ENCODE data around the gene NMBR.
"Not testable (repeated sequence)": the region's sequence is repeated elsewhere in the genome, so short reads cannot be mapped to it uniquely, and the experiment has no call there.

Gene NMBR

DNA sequence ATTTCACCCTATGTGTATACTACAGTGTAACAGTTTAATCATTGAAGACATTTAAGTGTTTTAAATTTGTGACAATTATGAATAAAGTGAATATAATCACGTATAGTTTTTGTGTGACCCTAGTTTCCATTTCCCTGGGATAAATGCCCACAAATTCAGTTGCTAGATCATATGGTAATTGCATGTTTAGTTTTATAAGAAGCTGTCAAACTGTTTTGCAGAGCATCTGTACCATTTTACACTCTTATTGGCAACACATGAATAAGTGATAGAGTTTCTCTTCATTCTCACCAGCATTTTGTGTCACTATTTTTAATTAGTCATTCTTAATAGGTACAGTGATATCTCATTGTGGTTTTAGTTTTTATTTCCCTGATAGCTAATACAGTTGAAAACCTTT, 7.4 kb upstream of the NMBR start:
- DNase-seq: no peak

DNA sequence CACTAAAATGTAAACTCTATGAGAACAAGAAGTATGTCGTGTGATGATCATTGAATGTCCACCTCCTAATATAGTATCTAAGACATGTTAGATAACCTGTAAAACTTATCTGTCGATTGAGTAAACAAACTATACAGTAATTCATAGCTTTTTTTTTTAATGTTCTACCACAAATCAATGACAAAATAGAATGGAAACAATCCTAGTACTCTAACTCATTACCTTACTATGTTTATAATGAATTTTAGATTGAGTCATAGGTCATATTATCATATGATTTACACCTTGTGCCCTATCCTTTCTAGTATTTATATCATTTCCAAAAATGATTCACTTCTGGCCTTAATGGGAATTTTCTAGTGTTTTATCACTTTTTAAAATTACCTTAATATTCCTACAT, 6.3 kb upstream of the NMBR start:
- no peak for DNase-seq

GRCh38 chr6:142152746-142153145, 5.8 kb upstream of the NMBR start:
- no peak for DNase-seq

GRCh38 chr6:142141531-142141930, 5.4 kb downstream of the NMBR start:
- DNase-seq: not testable (repeated sequence)

DNA sequence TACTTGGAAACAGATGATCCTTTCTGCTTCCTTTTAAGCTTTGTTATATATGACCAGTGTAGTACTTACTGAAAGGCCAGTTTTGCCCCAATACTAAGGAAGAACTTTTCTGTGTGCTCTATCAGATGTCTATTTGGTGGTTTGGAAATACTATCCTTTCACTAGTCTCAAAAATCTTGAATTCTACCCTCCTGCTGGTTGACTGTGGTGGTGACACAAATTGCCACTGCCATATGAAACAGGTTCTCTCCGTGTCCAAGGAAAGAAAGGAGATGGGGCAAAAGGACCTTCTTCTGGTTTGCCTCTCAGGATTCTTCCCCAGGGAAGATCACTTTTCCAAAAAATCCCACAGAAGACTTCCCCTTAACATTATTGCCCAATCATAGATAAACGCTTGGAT, 8.0 kb downstream of the NMBR start:
- no peak for DNase-seq

- no peak for DNase-seq
These were observed 14.3 kb downstream of the NMBR start, which contains the start of gene GJE1 for GRCh38 chr6:142132625-142133024. Gene GJE1, plus strand, starts transcription at chr6:142132925. Its CDS starts 234 bp downstream, at chr6:142133159.

DNA sequence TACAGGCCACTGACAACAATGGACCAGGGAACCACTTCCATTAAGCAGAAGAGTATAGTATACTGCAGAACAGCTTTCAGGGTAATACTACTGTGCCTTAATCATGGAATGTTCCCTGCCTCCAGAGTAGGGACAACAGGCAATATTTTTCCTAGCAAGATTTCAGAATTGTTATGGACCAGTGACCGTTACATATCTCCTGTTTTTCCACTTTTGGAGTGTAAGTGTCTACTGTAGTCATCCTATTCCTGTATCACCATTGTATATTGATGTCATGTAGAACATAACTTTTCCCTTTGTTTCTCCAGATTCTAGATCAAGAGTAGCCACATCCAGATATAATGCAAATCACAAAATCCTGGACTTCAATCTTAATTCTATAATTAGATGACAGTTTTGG, 16.1 kb downstream of the NMBR start:
- no peak for DNase-seq

GRCh38 chr6:142121342-142121741, 25.6 kb downstream of the NMBR start:
- no peak for DNase-seq

DNA sequence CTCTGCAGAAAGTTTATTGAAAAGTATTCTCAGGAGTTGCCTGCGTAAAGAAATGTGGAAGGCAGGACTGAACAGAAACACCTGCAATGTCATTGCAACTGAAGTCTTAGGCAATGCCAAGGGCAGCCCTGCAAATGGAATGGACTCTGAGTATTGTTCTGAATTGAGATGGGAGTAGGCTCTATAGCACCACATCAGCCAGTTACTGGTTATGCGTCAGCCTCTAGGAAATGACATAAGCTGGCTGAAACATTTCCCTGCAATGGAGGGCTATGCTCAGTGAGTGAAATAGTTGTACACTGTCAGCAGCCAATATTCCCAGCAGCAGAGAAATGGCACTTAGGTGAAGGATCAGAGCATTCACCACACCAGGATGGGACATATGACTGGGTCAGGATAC, 28.0 kb downstream of the NMBR start:
- DNase-seq: no peak

DNA sequence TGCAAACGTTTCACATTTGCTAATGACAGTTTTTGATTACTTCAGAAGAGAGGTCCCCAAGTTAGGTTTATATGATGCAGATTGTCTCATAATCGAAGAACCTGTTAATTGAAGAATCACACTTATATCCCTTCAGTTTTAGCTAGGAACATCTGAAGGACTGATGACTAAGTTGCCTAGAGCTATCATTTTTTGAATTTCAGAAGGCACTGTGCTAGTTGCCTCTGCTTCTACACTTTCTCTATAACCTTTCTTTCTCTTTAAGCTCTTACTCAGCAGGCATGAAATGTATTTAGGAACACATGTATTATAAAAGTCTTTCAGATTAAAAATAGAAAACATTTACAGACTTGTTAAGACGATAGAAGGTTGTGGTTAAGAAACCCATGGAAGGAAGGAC, 28.6 kb downstream of the NMBR start:
- DNase-seq: no peak

DNA sequence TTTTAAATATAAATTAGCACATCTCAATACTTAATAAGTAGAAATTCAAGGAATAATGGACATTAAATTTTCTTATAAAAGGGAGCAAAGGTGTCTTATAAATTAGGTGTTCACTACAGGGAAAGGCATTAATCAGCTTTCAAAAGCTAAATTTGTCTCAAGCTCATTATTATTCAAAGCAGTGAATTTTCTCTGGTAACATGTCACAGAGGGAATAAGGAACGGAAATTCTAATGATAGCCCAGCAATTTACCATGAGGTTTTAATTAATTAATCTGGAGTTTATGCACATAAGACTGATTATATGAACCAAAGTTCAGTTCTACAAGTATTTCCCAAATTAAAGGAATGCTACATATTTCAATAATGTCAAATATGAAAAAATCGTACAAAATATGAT, 29.6 kb downstream of the NMBR start:
- no peak for DNase-seq

- peak; percentile 71 to 74 for DNase-seq
These were observed 34.4 kb downstream of the NMBR start for GRCh38 chr6:142112451-142113061.

GRCh38 chr6:142110820-142111219, 36.1 kb downstream of the NMBR start:
- DNase-seq: not testable (repeated sequence)

GRCh38 chr6:142104820-142105219, 42.1 kb downstream of the NMBR start:
- not testable (repeated sequence) for DNase-seq

DNA sequence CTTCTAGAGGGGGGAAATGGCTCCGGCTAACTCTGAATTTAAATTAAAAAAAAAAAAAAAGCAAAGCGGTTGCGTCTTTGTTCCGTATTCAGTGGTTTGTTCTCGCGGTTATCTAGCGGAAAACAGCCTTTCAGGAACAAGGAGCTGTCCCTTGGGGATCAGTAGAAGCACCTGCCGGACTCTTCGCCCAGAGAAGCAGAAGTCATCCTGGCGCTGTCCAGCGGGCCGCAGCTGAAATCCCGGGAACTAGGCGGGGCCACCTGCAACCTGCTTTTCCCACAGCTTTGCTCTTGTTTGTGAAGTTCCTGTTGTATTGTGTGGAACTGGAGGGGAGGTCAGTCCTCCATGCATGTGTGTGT, 58.1 kb downstream of the NMBR start:
- DNase-seq: peak in 1 of 2 experiments; percentile 9

- peak in 1 of 2 experiments; percentile 14 for DNase-seq
These were observed 58.7 kb downstream of the NMBR start for GRCh38 chr6:142087950-142088857.

DNA sequence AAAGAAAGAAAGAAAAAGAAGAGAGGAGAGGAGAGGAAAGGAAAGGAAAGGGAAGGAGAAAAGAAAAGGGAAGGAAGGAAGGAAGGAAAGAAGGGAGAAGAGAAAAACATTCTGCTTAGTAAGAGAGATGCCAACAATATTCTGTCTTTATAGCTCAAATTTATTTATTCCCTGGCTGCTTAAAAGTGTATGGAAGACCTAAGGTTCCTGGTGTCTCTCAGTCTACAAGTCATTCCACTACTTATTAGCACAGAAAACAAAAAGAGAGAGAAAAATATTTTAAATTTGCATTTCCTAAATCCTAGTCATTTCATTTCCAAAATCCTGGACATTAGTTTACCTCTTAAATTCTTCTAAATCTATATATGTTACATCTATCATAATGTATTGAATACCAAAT, 67.8 kb downstream of the NMBR start:
- no peak for DNase-seq

GRCh38 chr6:142075516-142076101, 71.3 kb downstream of the NMBR start:
- no peak for DNase-seq

DNA sequence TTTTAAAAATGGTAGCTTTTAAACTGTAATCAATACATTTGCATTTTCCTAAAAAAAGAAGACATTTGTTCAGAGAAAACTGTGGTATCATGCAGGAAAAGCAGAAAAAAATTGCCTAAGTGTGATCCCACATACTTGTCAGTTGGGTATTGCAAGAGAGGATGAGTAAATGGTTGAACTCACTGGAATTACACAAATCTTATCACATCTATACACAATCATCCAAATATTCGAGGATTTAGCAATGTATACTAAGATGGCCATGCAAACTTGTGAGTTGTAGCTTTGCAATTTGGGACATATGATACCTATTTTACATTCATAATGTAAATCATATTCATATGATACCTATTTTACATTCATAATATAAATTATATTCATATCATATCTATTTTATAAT, 72.4 kb downstream of the NMBR start:
- no peak for DNase-seq

DNA sequence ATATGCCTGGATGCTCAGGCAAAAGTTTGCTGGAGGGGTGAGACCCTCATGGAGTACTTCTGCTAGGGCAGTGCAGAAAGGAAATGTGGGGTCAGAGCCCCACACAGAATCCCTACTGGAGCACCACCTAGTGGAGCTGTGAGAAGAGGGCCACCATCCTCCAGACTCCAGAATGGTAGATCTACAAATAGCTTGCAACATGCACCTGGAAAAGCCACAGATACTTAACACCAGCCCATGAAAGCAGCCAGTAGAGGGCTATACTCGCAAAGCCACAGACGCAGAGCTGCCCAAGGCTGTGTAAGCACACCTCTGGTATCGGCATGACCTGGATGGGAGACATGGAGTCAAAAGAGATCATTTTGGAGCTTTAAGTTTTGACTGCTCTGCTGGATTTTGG, 74.9 kb downstream of the NMBR start:
- no peak for DNase-seq

DNA sequence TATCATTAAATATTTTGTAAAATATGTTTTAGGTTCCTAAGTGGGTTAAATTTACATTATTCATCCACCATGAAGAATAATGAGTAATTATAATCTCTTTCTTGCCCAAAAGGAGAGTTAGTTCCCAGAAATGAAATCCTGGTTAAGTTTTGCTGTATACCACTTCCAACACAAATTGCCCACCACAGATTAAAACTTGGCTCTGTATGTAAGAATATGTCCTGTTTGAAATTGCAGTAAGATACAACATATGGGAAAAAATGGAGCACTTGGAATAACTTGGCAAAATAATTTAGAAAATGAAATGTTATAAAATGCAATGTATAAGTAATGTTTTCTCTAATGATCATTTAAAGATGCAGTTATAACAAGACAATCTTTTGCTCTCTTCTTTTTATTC, 78.5 kb downstream of the NMBR start:
- no peak for DNase-seq

DNA sequence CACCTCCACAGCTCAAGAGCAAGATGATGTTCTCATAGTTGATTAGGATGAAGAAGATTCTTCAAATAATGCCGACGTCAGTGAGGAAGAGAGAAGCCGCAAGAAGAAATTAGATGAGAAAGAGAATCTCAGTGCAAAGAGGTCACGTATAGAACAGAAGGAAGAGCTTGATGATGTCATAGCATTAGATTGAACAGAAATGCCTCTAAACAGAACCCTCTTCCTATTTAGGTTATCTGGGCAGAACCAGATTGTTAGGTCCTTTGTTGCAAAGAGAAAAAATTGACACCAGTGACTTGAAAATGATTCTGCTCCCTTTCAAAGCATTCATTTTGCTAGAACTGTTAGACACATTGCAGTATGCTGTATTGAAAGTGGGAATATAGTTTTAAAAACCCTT, 84.1 kb downstream of the NMBR start:
- not testable (repeated sequence) for DNase-seq

GRCh38 chr6:142058551-142059290, 88.2 kb downstream of the NMBR start:
- no peak for DNase-seq

Data from NCI-H2081 (cell line).